GM12878 (cell line): ENCODE results near the gene ZNF304. TPM values are rescaled to one million over a fixed set of nuclear protein-coding genes. Genes with fewer than 3 reads are reported as not detected.

Experiments used
- CREB1 ChIP-seq: IDR thresholded peaks from 2 replicates; pipeline ENCODE4 v1.6.1; 2012; ENCODE audit warnings: low read depth, mild to moderate bottlenecking, inconsistent platforms
- PAX8 ChIP-seq: fragments of 450-650 bp; IDR thresholded peaks from 2 replicates; pipeline ENCODE4 v1.6.1; 2017; ENCODE audit warnings: mild to moderate bottlenecking, moderate library complexity
- RAD21 ChIP-seq: IDR thresholded peaks from 2 replicates; pipeline ENCODE4 v1.6.1; 2011; ENCODE audit warnings: mild to moderate bottlenecking, low read depth, low read length, moderate library complexity; ENCODE audit not compliant: insufficient read depth
- SIN3A ChIP-seq: IDR thresholded peaks from 2 replicates; pipeline ENCODE4 v1.6.1; 2012; ENCODE audit warnings: low read depth, low read length, improper control_type of control experiment
- ZBED1 ChIP-seq: IDR thresholded peaks from 2 replicates; pipeline ENCODE4 v1.6.1; 2016; ENCODE audit warnings: borderline replicate concordance
- polyA plus RNA-seq, 11 experiments: library from polyadenylated mRNA; depleted of rRNA in 4 of 11; unstranded in 6 of 11; stranded (reverse) in 5 of 11; fragments of >200 nt; fragmentation: Nextera tagmentation in 4 of 11; fragmentation: Illumina TruSeq in 1 of 11; extraction: Ambion mirVana in 4 of 11; extraction: Trizol in 1 of 11; gene quantifications; 1 replicate in 1 of 11; 2 replicates in 10 of 11; pipeline versions ENCODE4 v1.2.1 to v1.2.3, GENCODE V29; 2011 to 2016; ENCODE audit warnings: inconsistent platforms in 2 of 11, missing spikeins in 2 of 11, low read depth in 1 of 11
- total RNA-seq, 4 experiments: library from RNA; depleted of rRNA in 3 of 4; stranded (reverse); fragments of >200 nt in 3 of 4; fragmentation: Illumina TruSeq in 1 of 4; extraction: Trizol in 1 of 4; gene quantifications; 2 replicates each; pipeline versions ENCODE4 v1.2.1 to v1.2.3, GENCODE V29; 2013 to 2021
- TF ChIP-seq, protein P1 (sequence below): fragments of 450-650 bp; IDR thresholded peaks from 2 replicates; pipeline ENCODE4 v1.6.1; 2017; ENCODE audit warnings: mild to moderate bottlenecking, moderate library complexity
- TF ChIP-seq, protein P2 (sequence below): IDR thresholded peaks from 2 replicates; pipeline ENCODE4 v1.6.1; 2012; ENCODE audit warnings: low read depth, low read length, improper control_type of control experiment
- TF ChIP-seq, protein P3 (sequence below): fragments of 450-650 bp; IDR thresholded peaks from 2 replicates; pipeline ENCODE4 v1.6.1; 2017; ENCODE audit warnings: low read depth, mild to moderate bottlenecking, moderate library complexity

ZNF304 gene
- total and polyA plus RNA-seq, 10 of the 15 experiments (the other 5 are each of a cell fraction or from before 2014, with no cell fraction given) = 1.1 to 11.6 (median 6.9) TPM

DNA sequence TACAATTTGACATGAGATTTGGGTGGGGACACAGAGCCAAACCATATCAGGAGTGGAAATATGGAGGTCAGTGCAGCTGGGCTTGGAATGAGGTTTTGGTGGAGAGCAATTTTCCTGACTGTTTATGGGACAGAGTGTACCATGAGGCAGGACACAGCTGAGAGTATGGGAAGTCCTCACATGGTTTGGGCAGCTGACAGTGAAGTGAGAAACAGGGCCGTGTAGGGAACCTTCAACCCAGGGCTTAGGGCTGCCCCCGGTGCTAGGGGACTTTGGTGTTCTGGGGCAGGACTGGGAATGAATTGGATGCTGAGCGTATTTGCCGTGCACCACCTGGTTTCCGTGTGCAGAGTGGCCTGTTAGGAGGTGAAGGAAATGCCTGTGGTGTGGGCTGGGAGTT lies 44.6 kb downstream of the ZNF304 start (continued):
- TF ChIP-seq, protein P1, sequence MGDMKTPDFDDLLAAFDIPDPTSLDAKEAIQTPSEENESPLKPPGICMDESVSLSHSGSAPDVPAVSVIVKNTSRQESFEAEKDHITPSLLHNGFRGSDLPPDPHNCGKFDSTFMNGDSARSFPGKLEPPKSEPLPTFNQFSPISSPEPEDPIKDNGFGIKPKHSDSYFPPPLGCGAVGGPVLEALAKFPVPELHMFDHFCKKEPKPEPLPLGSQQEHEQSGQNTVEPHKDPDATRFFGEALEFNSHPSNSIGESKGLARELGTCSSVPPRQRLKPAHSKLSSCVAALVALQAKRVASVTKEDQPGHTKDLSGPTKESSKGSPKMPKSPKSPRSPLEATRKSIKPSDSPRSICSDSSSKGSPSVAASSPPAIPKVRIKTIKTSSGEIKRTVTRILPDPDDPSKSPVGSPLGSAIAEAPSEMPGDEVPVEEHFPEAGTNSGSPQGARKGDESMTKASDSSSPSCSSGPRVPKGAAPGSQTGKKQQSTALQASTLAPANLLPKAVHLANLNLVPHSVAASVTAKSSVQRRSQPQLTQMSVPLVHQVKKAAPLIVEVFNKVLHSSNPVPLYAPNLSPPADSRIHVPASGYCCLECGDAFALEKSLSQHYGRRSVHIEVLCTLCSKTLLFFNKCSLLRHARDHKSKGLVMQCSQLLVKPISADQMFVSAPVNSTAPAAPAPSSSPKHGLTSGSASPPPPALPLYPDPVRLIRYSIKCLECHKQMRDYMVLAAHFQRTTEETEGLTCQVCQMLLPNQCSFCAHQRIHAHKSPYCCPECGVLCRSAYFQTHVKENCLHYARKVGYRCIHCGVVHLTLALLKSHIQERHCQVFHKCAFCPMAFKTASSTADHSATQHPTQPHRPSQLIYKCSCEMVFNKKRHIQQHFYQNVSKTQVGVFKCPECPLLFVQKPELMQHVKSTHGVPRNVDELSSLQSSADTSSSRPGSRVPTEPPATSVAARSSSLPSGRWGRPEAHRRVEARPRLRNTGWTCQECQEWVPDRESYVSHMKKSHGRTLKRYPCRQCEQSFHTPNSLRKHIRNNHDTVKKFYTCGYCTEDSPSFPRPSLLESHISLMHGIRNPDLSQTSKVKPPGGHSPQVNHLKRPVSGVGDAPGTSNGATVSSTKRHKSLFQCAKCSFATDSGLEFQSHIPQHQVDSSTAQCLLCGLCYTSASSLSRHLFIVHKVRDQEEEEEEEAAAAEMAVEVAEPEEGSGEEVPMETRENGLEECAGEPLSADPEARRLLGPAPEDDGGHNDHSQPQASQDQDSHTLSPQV = no peak
- TF ChIP-seq, protein P2, sequence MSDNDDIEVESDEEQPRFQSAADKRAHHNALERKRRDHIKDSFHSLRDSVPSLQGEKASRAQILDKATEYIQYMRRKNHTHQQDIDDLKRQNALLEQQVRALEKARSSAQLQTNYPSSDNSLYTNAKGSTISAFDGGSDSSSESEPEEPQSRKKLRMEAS = no peak
- TF ChIP-seq ZBED1 (no peak), SIN3A (no peak), RAD21 (no peak), CREB1 (no peak), PAX8 (no peak)
- TF ChIP-seq, protein P3, sequence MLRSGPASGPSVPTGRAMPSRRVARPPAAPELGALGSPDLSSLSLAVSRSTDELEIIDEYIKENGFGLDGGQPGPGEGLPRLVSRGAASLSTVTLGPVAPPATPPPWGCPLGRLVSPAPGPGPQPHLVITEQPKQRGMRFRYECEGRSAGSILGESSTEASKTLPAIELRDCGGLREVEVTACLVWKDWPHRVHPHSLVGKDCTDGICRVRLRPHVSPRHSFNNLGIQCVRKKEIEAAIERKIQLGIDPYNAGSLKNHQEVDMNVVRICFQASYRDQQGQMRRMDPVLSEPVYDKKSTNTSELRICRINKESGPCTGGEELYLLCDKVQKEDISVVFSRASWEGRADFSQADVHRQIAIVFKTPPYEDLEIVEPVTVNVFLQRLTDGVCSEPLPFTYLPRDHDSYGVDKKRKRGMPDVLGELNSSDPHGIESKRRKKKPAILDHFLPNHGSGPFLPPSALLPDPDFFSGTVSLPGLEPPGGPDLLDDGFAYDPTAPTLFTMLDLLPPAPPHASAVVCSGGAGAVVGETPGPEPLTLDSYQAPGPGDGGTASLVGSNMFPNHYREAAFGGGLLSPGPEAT = no peak
